MM.1S (cell line): ENCODE results near the gene DCLK2.

ENCODE experiments used
- DNase-seq: peaks from one replicate; pipeline ENCODE4 v3.0.0-alpha.2; 2015
- H2AFZ ChIP-seq: fragments of 300-600 bp; sonication (generic); 2 replicates; pipeline ENCODE4 v1.6.0; 2016; ENCODE audit warnings: antibody characterized with exemption, low read length
- H3F3A ChIP-seq: fragments of 300-600 bp; sonication (generic); 2 replicates; pipeline ENCODE4 v1.6.1; 2016; ENCODE audit warnings: mild to moderate bottlenecking, antibody characterized with exemption, low read length, moderate library complexity, mixed read lengths; ENCODE audit not compliant: insufficient read depth
- H3K27ac ChIP-seq: fragments of 300-600 bp; sonication (generic); 2 replicates; pipeline ENCODE4 v1.5.1; 2016; ENCODE audit warnings: mild to moderate bottlenecking, low read length
- H3K27me3 ChIP-seq: fragments of 300-600 bp; sonication (generic); replicated peaks from 2 replicates; pipeline ENCODE4 v1.6.0; 2016; ENCODE audit warnings: low read length; ENCODE audit not compliant: insufficient read depth
- H3K36me3 ChIP-seq: fragments of 300-600 bp; sonication (generic); replicated peaks from 2 replicates; pipeline ENCODE4 v1.6.1; 2016; ENCODE audit warnings: mild to moderate bottlenecking, low read length, mixed read lengths; ENCODE audit not compliant: insufficient read depth
- H3K4me1 ChIP-seq: fragments of 300-600 bp; sonication (generic); 2 replicates; pipeline ENCODE4 v1.6.1; 2016; ENCODE audit warnings: low read length, mixed read lengths
- H3K4me2 ChIP-seq: fragments of 300-600 bp; sonication (generic); 2 replicates; pipeline ENCODE4 v1.6.0; 2016; ENCODE audit warnings: low read depth, low read length
- H3K4me3 ChIP-seq: fragments of 300-600 bp; sonication (generic); 2 replicates; pipeline ENCODE4 v1.5.1; 2016; ENCODE audit warnings: low read length, mixed read lengths
- H3K79me2 ChIP-seq: fragments of 300-600 bp; sonication (generic); 2 replicates; pipeline ENCODE4 v1.6.1; 2016; ENCODE audit warnings: mixed run types, low read length, mixed read lengths
- H3K9ac ChIP-seq: fragments of 300-600 bp; sonication (generic); 2 replicates; pipeline ENCODE4 v1.6.1; 2016; ENCODE audit warnings: low read length, mixed read lengths
- H3K9me2 ChIP-seq: fragments of 300-600 bp; sonication (generic); replicated peaks from 2 replicates; pipeline ENCODE4 v1.6.1; 2016; ENCODE audit warnings: mild to moderate bottlenecking, low read length, mixed read lengths; ENCODE audit not compliant: insufficient read depth
- H3K9me3 ChIP-seq: fragments of 300-600 bp; sonication (generic); replicated peaks from 2 replicates; pipeline ENCODE4 v1.6.1; 2016; ENCODE audit warnings: mild to moderate bottlenecking, low read length, mixed read lengths; ENCODE audit not compliant: insufficient read depth
- H4K20me1 ChIP-seq: fragments of 300-600 bp; sonication (generic); 2 replicates; pipeline ENCODE4 v1.6.1; 2016; ENCODE audit warnings: mild to moderate bottlenecking, low read length, moderate library complexity, mixed read lengths; ENCODE audit not compliant: insufficient read depth
- CTCF ChIP-seq: fragments of 300-600 bp; sonication (generic); IDR thresholded peaks from 2 replicates; pipeline ENCODE4 v1.5.1; 2016; ENCODE audit warnings: antibody characterized with exemption, low read length, mixed read lengths
- EZH2 ChIP-seq: fragments of 300-600 bp; sonication (generic); optimal IDR thresholded peaks from 2 replicates; pipeline ENCODE3; 2017; ENCODE audit warnings: low read depth, mild to moderate bottlenecking, antibody characterized with exemption, low read length, mixed read lengths
- EZH2phosphoT487 ChIP-seq: fragments of 300-600 bp; sonication (generic); IDR thresholded peaks from 2 replicates; pipeline ENCODE4 v1.6.1; 2018; ENCODE audit warnings: antibody characterized with exemption, low read length

Gene DCLK2

DNA sequence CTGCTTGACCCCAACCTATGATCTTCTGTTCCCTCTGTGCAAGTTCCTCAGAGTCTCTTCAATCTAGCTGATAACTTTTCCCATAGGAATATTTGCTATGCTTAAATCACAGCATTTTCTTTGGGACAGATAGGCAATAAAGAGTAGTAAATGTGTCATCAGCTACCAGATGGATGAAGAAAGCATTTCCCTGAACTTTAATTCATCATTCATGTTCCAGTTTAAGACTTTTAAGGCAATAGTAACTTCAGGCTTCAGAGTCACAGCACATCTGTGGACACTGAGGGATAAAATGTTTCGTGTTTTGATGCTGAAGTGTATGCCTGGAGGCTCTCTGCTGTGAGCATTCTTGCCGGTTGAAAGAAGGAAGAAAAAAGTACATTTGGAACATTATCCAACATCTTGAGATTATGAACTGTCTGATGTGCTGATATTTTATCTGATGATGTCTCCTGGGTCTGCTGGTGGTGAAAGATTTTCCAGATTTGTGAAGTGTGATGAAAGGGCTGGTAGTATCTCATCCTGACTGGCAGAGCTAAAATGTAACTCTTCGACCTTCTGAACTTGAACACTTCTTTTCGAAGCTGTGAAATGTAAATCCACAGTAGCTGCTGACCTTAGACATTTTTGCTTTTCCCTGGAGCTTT lies 133.7 kb downstream of the DCLK2 start:
- Histone ChIP-seq H3K36me3 (no peaks in the 10 kb centered on the region), H3K4me3 (no peak overlapping the region), H4K20me1 (no peaks in the 10 kb centered on the region), H3F3A (peaks cover 11% of the 10 kb centered on the region), H3K9me2 (no peaks in the 10 kb centered on the region), H3K9ac (no peak overlapping the region), H3K9me3 (no peaks in the 10 kb centered on the region), H3K27me3 (peaks cover 12% of the 10 kb centered on the region), H3K4me2 (no peak overlapping the region), H2AFZ (no peak overlapping the region), H3K27ac (no peak overlapping the region), H3K4me1 (peaks cover 20% of the 10 kb centered on the region), H3K79me2 (no peaks in the 10 kb centered on the region)
- no peak for DNase-seq
- TF ChIP-seq EZH2 (no peak), CTCF (no peak), EZH2phosphoT487 (no peak)

DNA sequence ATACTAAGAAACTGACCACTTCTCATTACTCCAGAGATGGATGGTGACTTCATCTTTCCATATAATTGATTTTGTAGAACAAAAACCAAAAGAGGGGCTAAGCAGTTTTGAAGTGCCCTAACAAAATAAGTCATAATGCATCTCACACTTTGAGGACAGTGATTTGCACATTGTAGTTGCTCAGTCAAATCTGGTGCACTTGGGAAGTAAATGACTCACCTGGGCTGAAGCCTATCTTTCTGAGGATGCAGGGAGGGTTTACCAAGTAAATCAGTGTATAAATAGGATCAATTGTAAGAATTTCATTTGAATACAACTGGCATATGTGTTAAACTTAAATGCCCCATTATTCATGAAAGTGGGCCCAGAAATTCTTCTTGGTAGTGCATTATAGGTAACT lies 134.2 kb downstream of the DCLK2 start:
- Histone ChIP-seq H3K27me3 (peaks cover 12% of the 10 kb centered on the region), H3K9ac (no peak overlapping the region), H3K9me2 (no peaks in the 10 kb centered on the region), H3K4me1 (peaks cover 20% of the 10 kb centered on the region), H3K79me2 (no peaks in the 10 kb centered on the region), H3K9me3 (no peaks in the 10 kb centered on the region), H3K36me3 (no peaks in the 10 kb centered on the region), H3F3A (peaks cover 11% of the 10 kb centered on the region), H4K20me1 (no peaks in the 10 kb centered on the region), H3K4me2 (peak overlapping the region; percentile 20; the same call in 1 of the 2 replicates), H3K4me3 (no peak overlapping the region), H2AFZ (no peak overlapping the region), H3K27ac (peak overlapping the region; percentile 14; the same call in 1 of the 2 replicates)
- TF ChIP-seq CTCF (no peak), EZH2phosphoT487 (no peak), EZH2 (no peak)
- no peak for DNase-seq

GRCh38 chr4:150212927-150213326 lies 134.7 kb downstream of the DCLK2 start:
- H2AFZ ChIP-seq = no peak overlapping the region
- H3K4me1 ChIP-seq = peaks cover 20% of the 10 kb centered on the region
- H3K4me2 ChIP-seq = peak overlapping the region; percentile 57
- no peaks in the 10 kb centered on the region for H3K9me3 ChIP-seq
- H3K27me3 ChIP-seq = peaks cover 12% of the 10 kb centered on the region
- H3K9me2 ChIP-seq = no peaks in the 10 kb centered on the region
- no peaks in the 10 kb centered on the region for H4K20me1 ChIP-seq
- DNase-seq = peak; percentile 91
- no peak for TF ChIP-seq EZH2phosphoT487
- TF ChIP-seq EZH2 = no peak
- peak; percentile 25; the same call in 1 of the 2 replicates for TF ChIP-seq CTCF
- no peaks in the 10 kb centered on the region for H3K79me2 ChIP-seq
- peak overlapping the region; percentile 14; the same call in 1 of the 2 replicates for H3K27ac ChIP-seq
- no peaks in the 10 kb centered on the region for H3K36me3 ChIP-seq
- no peak overlapping the region for H3K9ac ChIP-seq
- H3F3A ChIP-seq = peaks cover 11% of the 10 kb centered on the region
- peak overlapping the region; percentile 5; the same call in 1 of the 2 replicates for H3K4me3 ChIP-seq
